ENCODE measurements around the gene PPP1R2. TPM values are rescaled to one million over a fixed set of nuclear protein-coding genes. Genes with fewer than 3 reads are reported as not detected.
A peak's percentile ranks its signal among the peaks of the same experiment; 100 is the strongest.
"Not testable (repeated sequence)": the region's sequence is repeated elsewhere in the genome, so short reads cannot be mapped to it uniquely, and the experiment has no call there.

The PPP1R2 gene
- 10 to 100 TPM; 55.9 to 77.0 TPM for total RNA-seq
- 10 to 100 TPM; 26.2 to 37.1 TPM for polyA plus RNA-seq
- long read RNA-seq, donor 1, transcript PPP1R2-206 (6 exons, 3,450 nt), result major isoform, 24 of 32 reads
- long read RNA-seq, donor 1, transcript PPP1R2-205 (2 exons, 1,668 nt), result minor isoform, 8 of 32 reads
- long read RNA-seq, donor 1, partial matches to known transcripts, result 0 of 32 reads
- long read RNA-seq, donor 1, other reads (novel, unspliced or antisense), result 0 of 32 reads
- long read RNA-seq, donor 2, partial matches to known transcripts, result 0 of 6 reads
- long read RNA-seq, donor 2, other reads (novel, unspliced or antisense), result 0 of 6 reads
- long read RNA-seq, donor 3, transcript PPP1R2-206 (6 exons, 3,450 nt), result major isoform, 7 of 11 reads
- long read RNA-seq, donor 3, partial matches to known transcripts, result 0 of 11 reads
- long read RNA-seq, donor 3, other reads (novel, unspliced or antisense), result 0 of 11 reads
- long read RNA-seq, donor 4, transcript PPP1R2-206 (6 exons, 3,450 nt), result major isoform, 7 of 12 reads
- long read RNA-seq, donor 4, partial matches to known transcripts, result 0 of 12 reads
- long read RNA-seq, donor 4, other reads (novel, unspliced or antisense), result 0 of 12 reads
- long read RNA-seq, donor 5, transcript PPP1R2-206 (6 exons, 3,450 nt), result major isoform, 25 of 30 reads
- long read RNA-seq, donor 5, partial matches to known transcripts, result 0 of 30 reads
- long read RNA-seq, donor 5, other reads (novel, unspliced or antisense), result 0 of 30 reads

GRCh38 chr3:195542698-195543499 is at the start of gene PPP1R2:
Gene PPP1R2, minus strand, starts transcription at chr3:195543325. Its CDS starts 300 bp downstream, at chr3:195543025.
- Histone ChIP-seq H3K27me3 (ENCODE audit: control insufficient read depth in 3 of 3, insufficient read depth in 3 of 3, low read length in 2 of 3) (no peaks in the 10 kb centered on the region), H3K9ac (ENCODE audit: insufficient read depth in 1 of 2, low read length in 2 of 2) (peak within 1 kb of the TSS; percentile 90), H3K36me3 (ENCODE audit: control insufficient read depth in 4 of 4, insufficient read depth in 4 of 4, low read length in 4 of 4) (peaks cover 0 to 2% (median 0%) of the 10 kb centered on the region in 4 donors), H3K4me1 (ENCODE audit: control insufficient read depth in 5 of 5, insufficient read depth in 5 of 5, low read length in 5 of 5) (peaks cover 9 to 31% (median 13%) of the 10 kb centered on the region in 5 donors), H3K9me3 (ENCODE audit: control insufficient read depth in 4 of 4, insufficient read depth in 3 of 4, low read length in 3 of 4) (no peaks in the 10 kb centered on the region), H3K4me3 (peak within 1 kb of the TSS; percentile 90), H3K27ac (ENCODE audit: low read depth in 1 of 2, low read length in 1 of 2) (peak within 1 kb of the TSS; percentile 74 to 99)
- ATAC-seq (ENCODE audit: insufficient read depth, low FRiP score) (peak; percentile 95), DNase-seq (peak; percentile 94 to 95 (median 95))
- 0% methylated on average over 82 to 95 of the region's 95 CpGs for WGBS, 2 donors
- no peak for TF ChIP-seq CTCF (IDR thresholded peaks at IDR 0.05; ENCODE audit: control extremely low read depth, extremely low read depth)

GRCh38 chr3:195591852-195592251 is 48.7 kb upstream of the PPP1R2 start:
- peaks cover 0 to 3% (median 0%) of the 10 kb centered on the region in 5 donors for H3K4me1 ChIP-seq (ENCODE audit: control insufficient read depth in 5 of 5, insufficient read depth in 5 of 5, low read length in 5 of 5)
- H3K4me3 ChIP-seq, result no peak overlapping the region
- no peak overlapping the region for H3K9ac ChIP-seq (ENCODE audit: insufficient read depth in 1 of 2, low read length in 2 of 2)
- ATAC-seq (ENCODE audit: insufficient read depth, low FRiP score), result no peak
- H3K27ac ChIP-seq (ENCODE audit: low read depth in 1 of 2, low read length in 1 of 2), result no peak overlapping the region
- no peaks in the 10 kb centered on the region for H3K27me3 ChIP-seq (ENCODE audit: control insufficient read depth in 3 of 3, insufficient read depth in 3 of 3, low read length in 2 of 3)
- no peak for TF ChIP-seq CTCF (IDR thresholded peaks at IDR 0.05; ENCODE audit: control extremely low read depth, extremely low read depth)
- H3K36me3 ChIP-seq (ENCODE audit: control insufficient read depth in 4 of 4, insufficient read depth in 4 of 4, low read length in 4 of 4), result no peaks in the 10 kb centered on the region
- WGBS, 2 donors, result 67 to 80% methylated on average over 2 of the region's 2 CpGs
- no peak for DNase-seq
- no peaks in the 10 kb centered on the region for H3K9me3 ChIP-seq (ENCODE audit: control insufficient read depth in 4 of 4, insufficient read depth in 3 of 4, low read length in 3 of 4)

- Histone ChIP-seq H3K4me3 (no peak overlapping the region), H3K36me3 (ENCODE audit: control insufficient read depth in 4 of 4, insufficient read depth in 4 of 4, low read length in 4 of 4) (no peaks in the 10 kb centered on the region), H3K27me3 (ENCODE audit: control insufficient read depth in 3 of 3, insufficient read depth in 3 of 3, low read length in 2 of 3) (no peaks in the 10 kb centered on the region), H3K9me3 (ENCODE audit: control insufficient read depth in 4 of 4, insufficient read depth in 3 of 4, low read length in 3 of 4) (no peaks in the 10 kb centered on the region), H3K4me1 (ENCODE audit: control insufficient read depth in 5 of 5, insufficient read depth in 5 of 5, low read length in 5 of 5) (peaks cover 0 to 2% (median 0%) of the 10 kb centered on the region in 5 donors), H3K9ac (ENCODE audit: insufficient read depth in 1 of 2, low read length in 2 of 2) (no peak overlapping the region), H3K27ac (ENCODE audit: low read depth in 1 of 2, low read length in 1 of 2) (no peak overlapping the region)
- DNase-seq (no peak), ATAC-seq (ENCODE audit: insufficient read depth, low FRiP score) (no peak)
- no peak for TF ChIP-seq CTCF (IDR thresholded peaks at IDR 0.05; ENCODE audit: control extremely low read depth, extremely low read depth)
- 67 to 81% methylated on average over 6 of the region's 6 CpGs for WGBS, 2 donors
Observed at GRCh38 chr3:195591220-195591619, 48.1 kb upstream of the PPP1R2 start.

- H3K4me3 ChIP-seq; H3K9ac ChIP-seq (ENCODE audit: insufficient read depth in 1 of 2, low read length in 2 of 2); DNase-seq; H3K27me3 ChIP-seq (ENCODE audit: control insufficient read depth in 3 of 3, insufficient read depth in 3 of 3, low read length in 2 of 3); H3K9me3 ChIP-seq (ENCODE audit: control insufficient read depth in 4 of 4, insufficient read depth in 3 of 4, low read length in 3 of 4); H3K27ac ChIP-seq (ENCODE audit: low read depth in 1 of 2, low read length in 1 of 2); H3K36me3 ChIP-seq (ENCODE audit: control insufficient read depth in 4 of 4, insufficient read depth in 4 of 4, low read length in 4 of 4); ATAC-seq (ENCODE audit: insufficient read depth, low FRiP score); H3K4me1 ChIP-seq (ENCODE audit: control insufficient read depth in 5 of 5, insufficient read depth in 5 of 5, low read length in 5 of 5): not testable (repeated sequence)
- WGBS, 2 donors, result 97 to 98% methylated on average over 2 of the region's 2 CpGs
Observed at GRCh38 chr3:195590381-195590780, 47.3 kb upstream of the PPP1R2 start.

- not testable (repeated sequence) for ATAC-seq (ENCODE audit: insufficient read depth, low FRiP score); DNase-seq; H3K27me3 ChIP-seq (ENCODE audit: control insufficient read depth in 3 of 3, insufficient read depth in 3 of 3, low read length in 2 of 3); H3K9ac ChIP-seq (ENCODE audit: insufficient read depth in 1 of 2, low read length in 2 of 2); H3K9me3 ChIP-seq (ENCODE audit: control insufficient read depth in 4 of 4, insufficient read depth in 3 of 4, low read length in 3 of 4); H3K36me3 ChIP-seq (ENCODE audit: control insufficient read depth in 4 of 4, insufficient read depth in 4 of 4, low read length in 4 of 4); H3K4me3 ChIP-seq; H3K4me1 ChIP-seq (ENCODE audit: control insufficient read depth in 5 of 5, insufficient read depth in 5 of 5, low read length in 5 of 5); H3K27ac ChIP-seq (ENCODE audit: low read depth in 1 of 2, low read length in 1 of 2)
- WGBS, 2 donors, result 65 to 93% methylated on average over 6 of the region's 6 CpGs
Observed at GRCh38 chr3:195589796-195590195, 46.7 kb upstream of the PPP1R2 start.

Measured in lung (tissue), 16 donors.